Measurements from ENCODE around the gene TCEANC.
"Not testable (repeated sequence)": the region's sequence is repeated elsewhere in the genome, so short reads cannot be mapped to it uniquely, and the experiment has no call there.

TCEANC gene, protein sequence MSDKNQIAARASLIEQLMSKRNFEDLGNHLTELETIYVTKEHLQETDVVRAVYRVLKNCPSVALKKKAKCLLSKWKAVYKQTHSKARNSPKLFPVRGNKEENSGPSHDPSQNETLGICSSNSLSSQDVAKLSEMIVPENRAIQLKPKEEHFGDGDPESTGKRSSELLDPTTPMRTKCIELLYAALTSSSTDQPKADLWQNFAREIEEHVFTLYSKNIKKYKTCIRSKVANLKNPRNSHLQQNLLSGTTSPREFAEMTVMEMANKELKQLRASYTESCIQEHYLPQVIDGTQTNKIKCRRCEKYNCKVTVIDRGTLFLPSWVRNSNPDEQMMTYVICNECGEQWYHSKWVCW

DNA sequence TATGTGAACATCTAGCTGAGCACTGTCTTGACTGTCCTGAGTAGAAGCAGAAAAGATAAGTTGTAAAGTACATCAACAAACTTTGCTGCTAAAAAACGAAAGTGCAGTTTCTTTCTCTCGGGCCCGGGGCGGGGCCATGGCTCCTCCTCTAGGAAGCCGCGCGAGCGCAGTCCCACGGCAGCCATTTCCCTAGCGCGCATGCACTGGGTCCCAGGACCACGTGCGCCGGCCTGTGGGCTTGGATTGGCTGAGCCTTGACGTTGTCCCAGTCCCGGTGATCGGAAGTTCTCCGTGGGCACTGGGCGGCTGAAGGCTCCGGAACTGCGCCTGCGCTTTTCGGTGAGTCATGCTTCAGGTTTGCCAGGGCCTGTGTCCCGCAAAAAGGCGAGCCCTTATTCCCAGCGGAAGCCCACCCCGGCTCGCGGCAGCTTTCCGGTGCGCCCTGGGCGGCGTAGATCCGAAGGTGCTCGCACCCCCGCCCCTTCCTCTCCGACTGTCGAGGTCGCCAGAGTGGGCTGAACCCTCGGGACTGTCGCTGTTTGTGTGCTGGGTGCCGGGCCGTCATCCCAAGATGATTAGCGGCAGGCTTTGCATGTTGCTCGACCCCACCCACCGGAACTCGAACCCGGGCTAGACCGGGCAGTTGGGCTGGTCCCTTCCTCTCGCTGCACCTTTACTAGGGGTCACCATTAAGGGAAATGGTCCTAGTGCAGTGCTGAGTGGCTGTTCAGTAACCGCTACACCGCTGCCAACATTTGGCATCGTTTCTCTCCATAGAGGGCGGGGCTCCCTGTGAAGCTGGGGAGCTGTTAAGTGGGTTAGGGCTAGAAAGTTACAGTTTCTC lies at the start of gene TCEANC:
TCEANC (plus strand) TSS at position 292 of the 844 bp plus-strand sequence. CDS start 9,368 bp downstream, outside the sequence.
- peak; percentile 90 for DNase-seq

DNA sequence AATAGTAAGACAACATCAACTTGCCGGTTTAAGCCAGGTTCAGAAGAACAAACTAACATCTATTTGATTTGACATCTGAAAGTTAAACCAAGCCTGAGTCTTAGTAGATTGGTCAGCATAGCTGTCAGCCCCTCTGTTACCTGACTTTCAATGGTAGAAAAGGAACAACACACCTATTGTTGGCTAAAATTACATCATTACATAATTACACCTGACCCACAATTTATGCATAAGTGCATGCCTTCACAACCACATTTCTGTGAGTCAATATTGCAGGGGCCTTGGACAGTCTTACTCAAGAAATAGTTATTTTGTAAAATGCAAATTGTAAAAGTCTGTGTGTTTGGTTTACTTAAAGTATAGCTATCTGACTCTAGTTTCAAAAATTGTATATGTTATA lies 47.3 kb upstream of the TCEANC start:
- DNase-seq: no peak

DNA sequence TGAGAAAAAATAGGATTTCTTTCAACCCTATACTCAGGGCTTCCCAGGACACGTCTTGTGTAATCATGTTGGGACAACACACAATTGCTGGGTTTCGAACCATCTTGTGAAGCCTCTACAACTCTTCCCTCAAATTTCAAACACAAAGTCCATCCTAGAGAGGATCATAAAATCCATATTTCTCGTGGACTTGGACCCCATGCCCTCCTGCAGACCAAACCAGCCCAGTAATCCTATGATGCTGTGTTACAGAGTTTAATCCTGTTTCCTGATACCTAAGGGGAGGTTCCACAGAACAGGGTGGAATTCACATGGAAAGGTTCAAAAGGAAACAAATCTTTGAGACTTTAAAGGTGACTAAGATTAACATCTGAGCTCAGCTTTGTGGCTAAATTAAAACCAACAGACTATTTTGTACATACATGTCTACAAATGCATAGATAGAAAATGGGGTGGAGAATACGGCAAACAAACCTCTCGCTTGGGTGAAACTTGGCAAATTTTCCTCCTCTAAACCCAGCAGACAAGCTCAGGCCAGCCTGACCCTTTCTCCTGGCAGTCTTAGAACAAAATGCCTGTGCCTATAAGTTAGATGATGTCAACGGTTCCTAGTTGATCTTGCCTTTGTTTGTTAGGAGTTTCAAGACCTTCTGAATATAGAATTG lies 45.5 kb upstream of the TCEANC start:
- DNase-seq: no peak

DNA sequence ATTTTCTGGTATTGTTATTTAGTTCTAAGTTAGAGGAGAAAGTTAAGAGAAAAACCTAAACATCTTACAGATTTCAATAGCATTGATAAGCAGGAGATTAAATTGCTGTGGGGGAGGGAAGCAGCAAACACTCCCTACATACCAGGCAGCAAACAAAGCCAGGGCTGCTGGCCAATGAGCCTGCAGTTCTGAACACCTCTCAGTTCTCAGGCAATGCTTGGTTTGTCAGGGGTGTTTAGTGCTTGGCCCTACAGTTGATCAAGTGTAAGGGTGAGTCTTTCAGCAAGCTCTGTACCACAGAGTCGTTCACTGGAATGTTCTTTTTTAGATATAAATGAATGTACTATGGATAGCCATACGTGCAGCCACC lies 45.0 kb upstream of the TCEANC start:
- DNase-seq: no peak

DNA sequence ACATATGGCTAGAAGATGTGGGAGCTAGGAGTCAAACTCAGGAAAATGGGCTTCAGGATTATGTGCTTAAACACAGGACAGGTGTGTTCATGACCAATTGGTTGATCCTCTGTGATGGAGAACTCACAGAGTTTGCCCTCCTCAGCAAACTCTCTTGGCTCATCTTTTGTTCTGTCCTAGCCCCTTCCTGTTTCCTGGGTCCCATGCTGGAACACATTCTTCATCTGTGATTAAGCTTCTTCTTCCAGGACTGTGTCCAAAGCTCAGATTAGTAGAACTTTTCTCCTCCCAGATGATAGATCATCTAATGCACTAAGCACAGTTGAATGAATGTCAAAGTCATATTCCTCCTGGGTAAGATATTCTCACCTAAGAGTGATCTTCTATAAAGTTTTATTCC lies 38.8 kb upstream of the TCEANC start:
- DNase-seq: no peak

DNA sequence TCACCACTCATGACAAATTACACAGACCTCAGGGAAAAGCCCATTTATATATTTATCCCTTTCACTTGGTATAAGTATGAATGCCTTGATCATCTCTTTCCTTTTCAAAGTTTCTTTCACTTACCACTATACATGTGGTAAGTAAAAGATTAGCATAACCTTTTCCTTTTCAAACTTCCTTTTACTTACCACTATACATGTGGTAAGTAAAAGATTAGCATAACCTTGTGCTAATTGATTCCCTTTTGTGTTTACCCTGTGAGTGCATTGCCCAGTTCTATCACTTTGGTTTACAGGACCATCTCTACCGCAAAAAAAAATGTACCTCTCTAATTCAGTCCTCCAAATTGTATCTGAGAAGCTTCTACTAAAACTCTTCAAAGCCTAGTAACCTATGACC lies 32.7 kb upstream of the TCEANC start:
- DNase-seq: no peak

DNA sequence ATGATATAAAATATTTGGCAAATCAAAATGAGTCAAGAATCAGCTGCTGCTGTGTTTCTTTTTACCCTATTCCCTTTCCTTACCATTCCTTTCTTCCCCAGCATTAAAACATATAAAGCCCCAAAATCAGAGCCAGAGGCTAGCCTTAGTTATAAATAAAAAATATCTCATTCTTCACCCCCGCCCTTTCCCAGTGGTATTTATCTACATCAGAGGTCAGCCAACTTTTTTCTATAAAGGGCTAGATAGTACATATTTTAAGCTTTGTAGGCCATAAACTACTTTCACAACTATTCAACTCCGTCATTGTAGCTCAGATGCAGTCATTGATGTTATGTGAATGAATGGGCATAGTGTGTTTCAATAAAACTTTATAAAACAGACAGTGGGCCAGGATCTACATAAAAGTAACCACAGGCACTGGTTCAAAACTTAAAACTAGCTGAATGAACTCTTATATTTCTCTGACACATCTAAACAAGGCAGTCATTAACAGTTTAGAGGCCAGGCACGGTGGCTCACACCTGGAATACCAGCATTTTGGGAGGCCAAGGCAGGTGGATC lies 30.5 kb upstream of the TCEANC start:
- no peak for DNase-seq

DNA sequence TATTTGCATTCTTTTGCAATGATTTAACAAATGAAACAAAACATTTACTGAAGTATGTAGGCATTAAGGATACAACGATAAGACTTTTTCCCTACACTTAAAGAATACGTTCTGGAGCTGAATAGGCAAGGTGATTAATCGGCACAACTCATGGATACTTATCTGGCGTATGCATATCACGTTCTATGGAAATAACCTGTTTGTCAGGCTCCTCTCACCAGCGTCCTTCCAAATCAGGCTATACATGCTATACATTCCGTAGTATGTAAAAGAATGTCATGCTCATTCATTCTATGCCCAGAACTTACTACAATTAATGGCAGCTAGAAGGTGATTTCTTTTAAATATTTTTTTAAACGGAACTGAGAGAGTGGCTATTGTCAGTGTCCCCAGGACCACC lies 25.6 kb upstream of the TCEANC start:
- DNase-seq: no peak

DNA sequence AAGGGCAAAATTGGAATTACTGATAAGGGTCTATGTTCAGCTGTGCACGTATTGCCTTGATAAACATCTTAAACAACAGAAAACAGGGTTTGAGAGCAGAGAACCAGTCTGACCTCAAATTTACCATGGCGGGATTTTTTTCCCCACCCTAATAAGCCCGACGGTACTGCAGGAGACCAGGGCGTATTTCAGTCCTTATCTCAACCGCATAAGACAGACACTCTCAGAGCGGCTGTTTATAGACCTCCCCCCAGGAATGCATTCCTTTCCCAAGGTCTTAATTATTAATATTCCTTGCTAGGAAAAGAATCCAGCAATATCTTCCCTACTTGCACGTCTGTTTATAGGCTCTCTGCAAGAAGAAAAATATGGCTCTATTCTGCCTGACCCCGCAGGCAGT lies 15.7 kb upstream of the TCEANC start:
- not testable (repeated sequence) for DNase-seq

DNA sequence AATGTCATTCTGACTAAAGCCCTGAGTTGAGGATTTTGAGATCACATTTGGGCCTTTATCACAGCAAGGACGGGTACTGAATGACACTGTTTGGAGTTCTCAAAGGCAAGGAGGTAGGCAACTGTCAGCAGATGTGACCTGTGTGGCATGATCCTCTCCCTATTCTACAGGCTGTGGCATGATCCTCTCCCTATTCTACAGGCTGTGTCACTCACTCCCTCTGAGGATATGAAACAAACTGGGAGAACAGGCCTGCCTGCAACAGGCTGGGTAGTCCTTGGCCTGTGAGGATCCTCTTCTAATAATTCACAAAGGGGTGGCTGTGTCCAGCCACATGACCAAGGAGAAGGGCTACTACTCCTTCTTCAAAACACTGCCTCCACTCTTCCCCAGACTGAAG lies 14.9 kb upstream of the TCEANC start:
- no peak for DNase-seq

DNA sequence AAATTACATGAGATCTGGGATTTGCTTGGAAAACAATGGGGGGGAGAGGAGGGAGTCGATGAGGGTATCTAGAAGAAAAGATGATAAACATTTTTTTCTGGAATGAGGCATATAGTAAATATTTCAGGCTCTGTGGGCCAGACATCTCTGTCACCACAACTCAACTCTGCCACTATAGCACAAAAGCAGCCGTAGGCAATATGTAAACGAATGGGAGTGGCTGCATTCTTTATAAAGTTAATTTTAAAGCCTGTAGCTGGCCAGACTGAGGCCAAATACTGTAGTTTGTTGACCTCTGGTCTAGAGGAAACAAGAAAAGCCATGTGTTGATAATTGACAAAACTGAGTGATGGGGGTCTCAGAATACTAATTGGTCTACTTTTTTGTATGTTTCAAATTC lies 14.1 kb upstream of the TCEANC start:
- no peak for DNase-seq

DNA sequence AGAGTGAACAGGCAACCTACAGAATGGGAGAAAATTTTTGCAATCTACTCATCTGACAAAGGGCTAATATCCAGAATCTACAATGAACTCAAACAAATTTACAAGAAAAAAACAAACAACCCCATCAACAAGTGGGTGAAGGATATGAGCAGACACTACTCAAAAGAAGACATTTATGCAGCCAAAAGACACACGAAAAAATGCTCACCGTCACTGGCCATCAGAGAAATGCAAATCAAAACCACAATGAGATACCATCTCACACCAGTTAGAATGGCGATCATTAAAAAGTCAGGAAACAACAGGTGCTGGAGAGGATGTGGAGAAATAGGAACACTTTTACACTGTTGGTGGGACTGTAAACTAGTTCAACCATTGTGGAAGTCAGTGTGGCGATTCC lies 11.3 kb upstream of the TCEANC start:
- DNase-seq: not testable (repeated sequence)

DNA sequence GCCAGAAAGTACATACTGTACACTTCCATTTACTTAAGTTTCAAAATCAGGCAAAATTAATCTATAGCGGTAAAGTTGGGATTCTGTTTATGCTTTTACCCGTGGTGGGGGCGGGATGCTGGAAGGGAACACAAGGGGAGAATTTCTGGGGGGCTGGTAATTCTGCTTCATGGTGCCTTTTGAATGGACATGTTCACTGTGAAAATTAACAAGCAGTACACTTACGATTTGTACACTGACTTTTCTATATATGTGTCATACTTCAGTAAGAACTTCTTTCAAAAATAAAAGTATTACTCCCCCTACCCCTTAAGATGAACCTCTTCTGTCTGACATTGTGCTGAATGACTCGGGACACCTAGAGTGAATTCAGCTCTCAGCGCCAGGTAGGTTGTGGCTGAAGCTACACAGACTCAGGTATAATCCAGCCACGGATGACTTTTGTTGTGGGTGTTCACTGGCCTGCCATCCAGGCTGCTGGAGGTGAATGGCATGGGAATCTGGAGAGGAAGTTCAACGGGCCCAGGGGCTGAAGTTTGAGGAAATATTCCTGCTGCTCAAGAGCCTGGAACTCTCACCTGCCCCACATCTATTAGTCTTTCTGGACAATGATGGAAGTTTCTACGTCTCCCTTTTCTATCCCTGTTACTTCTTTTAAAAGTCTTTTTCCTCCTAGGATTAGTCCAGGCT lies 7.3 kb upstream of the TCEANC start:
- no peak for DNase-seq

DNA sequence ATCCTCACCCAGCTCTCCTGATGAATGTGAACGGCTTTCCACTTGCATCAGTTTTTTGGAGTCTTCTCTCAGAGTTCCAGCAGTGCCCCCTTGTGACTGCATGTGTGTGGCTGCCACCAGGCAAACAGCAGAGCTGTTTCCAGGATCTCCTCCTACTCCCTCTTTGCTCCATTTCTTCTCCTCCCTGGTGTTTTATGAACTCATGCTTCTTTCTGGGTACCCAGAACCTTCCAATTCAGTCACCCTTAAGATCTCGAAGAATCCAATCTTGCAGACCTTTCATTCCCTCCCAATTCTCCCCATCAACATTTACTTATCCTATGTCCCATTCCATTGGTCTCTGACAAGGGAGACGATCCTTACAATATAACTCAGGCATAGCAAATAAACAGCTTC lies 6.8 kb upstream of the TCEANC start:
- DNase-seq: peak; percentile 8

DNA sequence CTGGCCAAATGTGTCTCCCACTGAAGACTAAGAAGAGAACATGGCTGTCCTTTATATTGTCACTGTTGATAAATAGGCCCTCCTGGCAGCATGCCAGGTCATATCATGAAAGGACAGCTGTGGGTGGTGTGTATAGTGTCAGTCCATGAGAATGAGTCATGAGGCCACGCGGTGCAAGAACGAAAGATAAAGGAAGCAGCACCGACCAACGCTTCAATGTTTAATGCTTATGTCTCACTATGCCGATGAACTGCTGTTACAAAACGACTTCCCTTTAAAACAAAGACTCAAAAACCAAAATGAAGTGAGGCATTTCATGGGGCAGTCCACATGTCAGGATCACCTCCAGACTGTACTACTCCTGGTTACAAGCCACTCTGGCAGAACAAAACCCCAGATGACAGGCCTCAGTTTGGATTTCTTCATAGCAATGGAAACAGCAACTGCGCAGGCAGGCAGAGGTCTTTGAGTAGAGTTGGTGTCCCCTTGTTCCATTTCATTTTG lies 5.2 kb upstream of the TCEANC start:
- no peak for DNase-seq

DNA sequence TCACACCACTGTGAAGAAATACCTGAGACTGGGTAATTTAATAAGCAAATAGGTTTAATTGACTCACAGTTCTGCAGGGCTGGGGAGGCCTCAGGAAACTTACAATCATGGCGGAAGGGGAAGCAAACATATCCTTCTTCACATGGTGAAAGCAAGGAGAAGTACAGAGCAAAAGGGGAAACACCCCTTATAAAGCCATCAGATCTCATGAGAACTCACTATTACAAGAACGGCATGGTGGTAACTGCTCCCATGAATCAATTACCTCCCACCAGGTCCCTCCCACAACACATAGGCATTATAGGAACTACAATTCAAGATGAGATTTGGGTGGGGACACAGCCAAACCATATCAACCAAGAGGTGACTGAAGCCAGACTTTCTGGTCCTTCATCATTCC lies 4.6 kb upstream of the TCEANC start:
- not testable (repeated sequence) for DNase-seq

DNA sequence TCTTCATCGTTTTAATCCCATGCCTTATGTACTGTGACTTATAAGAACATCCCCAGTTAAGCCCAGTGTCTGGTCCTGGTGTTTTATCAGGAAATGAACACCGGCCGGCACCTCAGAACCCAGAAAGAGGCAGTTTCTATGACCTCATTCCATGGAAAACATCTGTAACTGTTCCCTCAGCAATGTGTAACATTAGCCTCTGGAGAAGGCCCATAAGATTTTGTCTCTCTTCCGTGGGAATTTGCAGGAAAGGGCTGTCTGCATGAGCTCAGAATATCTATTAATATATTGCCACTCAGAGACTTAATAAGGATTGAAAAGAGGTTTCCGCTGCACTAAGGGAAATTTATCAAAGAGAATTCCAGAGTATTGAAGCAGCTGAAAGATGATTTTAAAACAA lies 3.1 kb upstream of the TCEANC start:
- DNase-seq: no peak

DNA sequence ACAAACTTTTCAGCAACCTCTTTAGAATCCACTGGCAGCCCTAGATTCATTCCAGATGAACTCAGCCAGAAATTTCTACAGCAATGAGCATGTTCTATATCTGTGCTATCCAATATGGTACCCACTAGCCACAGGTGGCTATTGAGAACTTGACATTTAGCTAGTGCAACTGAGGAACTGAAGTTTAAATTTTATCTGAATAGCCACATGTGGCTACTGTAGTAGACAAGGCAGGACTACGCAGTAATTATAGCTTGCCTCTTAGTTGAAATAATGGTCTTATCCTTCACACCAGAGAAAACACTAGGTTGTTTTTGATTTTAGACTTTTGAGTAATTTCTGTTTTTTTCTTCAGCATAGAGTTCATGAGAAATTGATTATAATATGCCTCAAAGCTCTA lies 2.6 kb upstream of the TCEANC start:
- no peak for DNase-seq

DNA sequence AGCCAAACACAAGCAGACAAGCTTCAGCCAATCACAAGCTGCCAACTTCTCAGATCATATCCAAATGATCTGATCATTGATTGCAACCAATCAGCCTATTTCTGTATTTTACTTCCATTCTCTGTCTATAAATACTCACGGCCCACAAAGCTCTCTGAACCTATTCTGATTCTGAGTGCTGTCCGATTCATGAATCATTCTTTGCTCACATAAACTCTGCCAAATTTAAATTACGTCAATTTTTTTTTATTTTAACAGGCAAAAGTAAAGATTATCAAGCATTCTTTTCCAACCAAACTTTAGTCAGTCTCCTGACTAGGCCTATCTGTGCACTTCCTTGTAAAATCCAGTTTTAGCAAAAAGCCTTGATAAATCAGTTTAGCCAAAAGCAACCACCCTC lies 1.8 kb upstream of the TCEANC start:
- DNase-seq: no peak

DNA sequence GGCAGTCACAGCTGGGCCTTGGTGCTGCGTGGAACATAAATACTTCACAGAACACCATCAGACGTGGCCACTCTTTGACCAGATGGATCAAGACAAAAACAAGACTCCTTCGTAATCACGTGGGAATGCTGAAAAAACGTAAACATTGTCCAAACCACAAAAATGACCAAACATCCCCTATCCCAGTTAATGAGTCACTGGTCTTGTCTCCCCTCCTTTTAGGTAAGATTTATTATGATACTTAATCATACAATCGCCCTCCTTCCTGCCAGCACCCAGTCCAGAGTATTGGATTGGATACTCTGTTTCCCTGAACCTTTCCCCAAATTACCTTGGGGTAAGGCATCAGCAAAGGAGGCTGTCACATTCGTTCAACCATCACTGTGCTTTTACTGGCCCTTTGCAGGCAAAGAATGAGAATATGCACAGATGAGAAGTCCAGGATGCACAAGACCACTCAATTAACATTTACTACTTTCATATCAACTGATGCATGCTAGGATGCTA lies 601 bp upstream of the TCEANC start:
- DNase-seq: no peak

DNA sequence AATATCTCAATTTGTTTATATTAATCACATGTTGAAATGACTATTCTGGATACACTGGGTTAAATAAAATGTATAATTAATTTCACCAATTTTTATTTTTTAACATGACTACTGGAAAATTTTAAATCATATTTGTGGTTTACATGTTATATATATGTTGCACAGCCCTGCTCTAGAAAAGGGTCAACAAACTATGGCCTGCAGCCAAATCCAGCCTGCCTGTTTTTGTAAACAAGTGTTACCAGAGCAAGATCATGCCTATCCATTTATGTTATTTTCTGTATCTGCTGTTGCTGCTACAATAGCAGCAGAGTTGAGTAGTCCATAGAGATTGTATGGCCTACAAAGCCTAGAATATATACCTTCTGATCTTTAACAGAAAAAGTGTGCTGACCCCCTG lies 1.2 kb downstream of the TCEANC start:
- DNase-seq: no peak

DNA sequence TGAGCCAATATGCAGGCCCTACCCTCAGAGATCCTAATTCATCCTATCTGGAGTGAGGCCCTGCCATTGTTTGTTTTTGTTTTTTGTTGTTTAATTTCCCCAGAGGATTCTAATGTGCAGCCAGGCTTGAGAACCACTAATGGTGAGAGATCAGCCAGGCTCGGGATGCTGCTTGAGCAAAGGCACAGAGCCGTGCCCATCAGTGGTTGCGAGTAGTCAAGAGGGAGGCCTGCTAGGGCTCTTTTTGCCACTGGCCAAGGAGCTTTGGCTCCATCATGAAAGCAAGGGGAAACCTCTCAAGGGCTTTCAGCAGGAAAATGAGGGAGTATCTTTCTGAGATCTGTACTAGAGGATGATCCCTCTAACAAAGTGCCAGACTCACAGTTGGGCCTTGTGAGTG lies 2.7 kb downstream of the TCEANC start:
- no peak for DNase-seq

DNA sequence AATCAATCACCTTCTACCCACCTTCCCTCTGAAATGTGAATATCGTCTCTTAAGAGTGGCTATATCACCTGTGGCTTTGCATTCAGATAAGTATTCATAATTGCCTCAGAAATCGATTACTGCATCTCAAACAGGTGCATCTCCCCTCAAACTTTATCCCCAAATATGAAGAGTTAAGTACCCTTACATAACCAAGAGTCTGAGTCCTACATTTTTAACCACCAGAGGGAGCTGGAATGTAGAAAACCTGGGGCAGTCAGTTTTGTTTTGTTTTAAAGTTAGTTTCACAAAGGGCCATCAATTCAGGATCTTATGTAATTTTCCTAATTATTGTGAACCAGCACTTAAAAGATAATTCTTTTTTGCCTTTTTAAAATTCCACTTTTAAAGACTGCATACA lies 5.7 kb downstream of the TCEANC start:
- DNase-seq: peak; percentile 24

All from DMS 273 treated with DMSO at 0.1 percent for 48 hours (cell line).